ENCODE results near the gene GPR149.
"Not testable (repeated sequence)": the region's sequence is repeated elsewhere in the genome, so short reads cannot be mapped to it uniquely, and the experiment has no call there.

The GPR149 gene, protein sequence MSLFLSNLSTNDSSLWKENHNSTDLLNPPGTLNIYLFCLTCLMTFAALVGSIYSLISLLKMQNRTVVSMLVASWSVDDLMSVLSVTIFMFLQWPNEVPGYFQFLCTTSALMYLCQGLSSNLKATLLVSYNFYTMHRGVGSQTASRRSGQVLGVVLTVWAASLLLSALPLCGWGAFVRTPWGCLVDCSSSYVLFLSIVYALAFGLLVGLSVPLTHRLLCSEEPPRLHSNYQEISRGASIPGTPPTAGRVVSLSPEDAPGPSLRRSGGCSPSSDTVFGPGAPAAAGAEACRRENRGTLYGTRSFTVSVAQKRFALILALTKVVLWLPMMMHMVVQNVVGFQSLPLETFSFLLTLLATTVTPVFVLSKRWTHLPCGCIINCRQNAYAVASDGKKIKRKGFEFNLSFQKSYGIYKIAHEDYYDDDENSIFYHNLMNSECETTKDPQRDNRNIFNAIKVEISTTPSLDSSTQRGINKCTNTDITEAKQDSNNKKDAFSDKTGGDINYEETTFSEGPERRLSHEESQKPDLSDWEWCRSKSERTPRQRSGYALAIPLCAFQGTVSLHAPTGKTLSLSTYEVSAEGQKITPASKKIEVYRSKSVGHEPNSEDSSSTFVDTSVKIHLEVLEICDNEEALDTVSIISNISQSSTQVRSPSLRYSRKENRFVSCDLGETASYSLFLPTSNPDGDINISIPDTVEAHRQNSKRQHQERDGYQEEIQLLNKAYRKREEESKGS

DNA sequence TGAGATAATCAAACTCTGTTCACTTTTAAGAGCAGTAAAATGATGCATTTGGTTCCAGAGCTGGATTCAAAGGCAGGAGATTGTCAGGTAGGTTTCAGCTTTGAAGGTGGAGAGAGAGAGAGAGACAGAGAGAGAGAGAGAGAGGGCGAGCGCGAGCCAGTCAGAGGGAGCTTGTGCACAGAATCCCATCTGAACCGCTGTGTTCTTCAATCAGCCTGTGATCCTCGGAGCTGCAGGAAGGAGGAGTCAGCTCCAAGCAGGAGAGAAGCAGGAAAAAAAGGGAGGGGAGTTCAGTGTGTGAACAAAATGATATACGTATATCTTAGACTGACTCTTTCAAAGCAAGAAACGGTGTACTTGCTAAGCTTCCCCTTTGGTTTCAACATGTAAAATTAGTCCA, at the start of gene GPR149:
Gene GPR149 (minus strand): TSS at position 177 of the 400 bp plus-strand sequence. CDS start 575 bp downstream, outside the sequence.
- no peak for DNase-seq

- DNase-seq = no peak
Measured at GRCh38 chr3:154473769-154474168, 43.8 kb upstream of the GPR149 start.

DNA sequence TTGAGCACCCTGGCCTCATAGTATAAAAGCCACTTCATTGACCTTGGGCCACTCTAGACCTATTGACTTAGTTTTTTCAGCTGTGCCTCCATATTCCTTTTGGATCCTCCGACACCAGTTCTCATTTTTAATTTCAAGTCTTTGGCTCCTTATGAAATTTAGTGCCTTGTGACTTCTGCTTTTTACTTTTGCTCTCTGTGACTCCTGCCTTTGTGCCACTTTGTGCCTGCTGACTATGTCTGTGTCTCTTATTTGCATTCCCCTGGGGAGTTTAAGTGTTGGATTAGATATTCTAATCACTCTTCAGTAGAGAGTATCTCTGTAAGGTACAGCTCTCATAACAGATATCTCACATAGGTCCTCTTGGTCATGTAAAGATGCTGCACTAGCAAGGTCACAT, 39.6 kb upstream of the GPR149 start:
- no peak for DNase-seq

DNA sequence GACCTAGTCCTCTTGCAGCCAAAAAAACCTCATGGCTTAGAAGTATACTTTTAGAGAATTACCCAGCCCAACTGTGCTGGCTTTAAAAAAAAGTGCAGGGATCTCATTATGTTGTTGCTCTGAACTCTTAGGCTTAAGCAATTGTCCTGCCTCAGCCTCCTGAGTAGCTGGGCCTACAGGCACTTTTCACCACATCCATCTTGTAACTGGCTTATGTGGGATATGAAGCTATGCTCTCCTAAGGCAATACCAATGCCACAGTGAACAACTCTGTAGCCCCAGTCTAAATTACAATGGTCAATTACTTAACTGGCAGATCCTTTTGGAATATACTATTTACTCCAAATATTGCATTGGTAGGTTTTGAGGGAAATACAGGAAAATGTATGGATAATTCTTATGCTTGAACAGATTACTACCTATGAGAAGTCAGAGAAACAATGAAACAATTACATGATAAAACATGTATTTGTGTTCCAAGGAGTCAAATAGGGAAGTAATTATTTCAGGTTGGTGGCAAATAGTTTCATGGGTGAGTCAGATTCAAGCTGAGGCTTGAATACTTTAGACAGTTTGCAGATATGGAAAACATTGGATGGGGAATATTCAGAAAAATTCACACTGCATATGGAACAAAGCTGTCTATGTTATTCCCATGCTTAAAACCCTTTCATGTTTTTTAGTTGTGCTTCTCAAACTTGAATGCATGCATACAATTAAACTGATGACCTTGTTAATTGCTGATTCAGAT, 34.6 kb upstream of the GPR149 start:
- DNase-seq = no peak

DNA sequence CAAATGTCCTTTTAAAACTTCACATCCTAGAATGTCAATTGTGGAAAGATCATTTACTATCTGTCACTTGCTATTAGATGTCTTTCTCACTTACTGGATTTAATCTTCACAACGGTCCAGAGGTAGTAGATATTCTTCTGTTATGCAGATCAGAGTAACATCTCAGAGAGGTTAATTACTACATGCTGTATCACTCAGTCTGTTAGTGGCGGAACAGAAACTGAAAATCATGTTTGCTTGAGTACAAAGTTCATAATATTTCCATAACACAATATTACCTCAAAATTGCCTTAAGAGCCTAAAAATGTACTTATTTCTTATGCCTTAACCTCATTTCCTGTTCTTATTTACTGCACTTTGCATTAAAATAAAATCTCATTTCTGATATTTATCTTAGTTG, 28.6 kb upstream of the GPR149 start:
- no peak for DNase-seq

- DNase-seq = not testable (repeated sequence)
Measured at GRCh38 chr3:154439081-154439480, 9.1 kb upstream of the GPR149 start.

GRCh38 chr3:154431043-154431442, 1.1 kb upstream of the GPR149 start:
- DNase-seq = no peak

DNA sequence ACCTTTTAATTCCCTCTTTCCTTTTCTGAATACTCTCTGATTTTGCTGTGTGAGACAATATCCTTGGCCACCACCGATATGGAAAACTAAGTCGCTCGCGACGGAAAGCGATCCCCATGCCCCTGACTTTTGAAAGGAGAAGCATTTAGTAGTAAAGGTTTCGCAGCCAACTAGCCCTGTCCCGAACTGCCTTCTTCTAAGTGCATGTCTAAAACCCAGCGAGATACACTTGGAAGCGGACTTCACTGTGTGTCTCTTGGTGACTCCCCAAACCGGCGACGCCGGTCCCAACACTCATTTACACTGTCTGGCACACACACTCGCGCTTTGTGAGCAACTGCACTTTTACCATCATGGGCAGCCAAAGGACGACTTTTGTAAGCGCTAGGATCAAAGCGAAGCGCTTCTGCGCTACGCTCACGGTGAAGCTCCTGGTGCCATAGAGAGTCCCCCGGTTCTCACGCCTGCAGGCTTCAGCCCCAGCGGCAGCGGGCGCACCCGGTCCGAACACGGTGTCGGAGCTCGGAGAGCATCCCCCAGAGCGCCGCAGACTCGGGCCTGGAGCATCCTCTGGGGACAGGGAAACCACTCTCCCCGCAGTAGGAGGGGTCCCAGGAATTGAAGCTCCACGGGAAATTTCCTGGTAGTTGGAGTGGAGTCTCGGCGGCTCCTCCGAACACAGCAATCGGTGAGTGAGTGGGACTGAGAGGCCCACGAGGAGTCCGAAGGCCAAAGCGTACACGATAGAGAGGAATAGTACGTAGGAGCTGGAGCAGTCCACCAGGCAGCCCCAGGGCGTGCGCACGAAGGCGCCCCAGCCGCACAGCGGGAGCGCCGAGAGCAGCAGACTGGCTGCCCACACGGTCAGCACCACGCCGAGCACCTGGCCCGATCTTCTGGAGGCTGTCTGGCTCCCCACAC, 1.4 kb downstream of the GPR149 start:
- DNase-seq = no peak

DNA sequence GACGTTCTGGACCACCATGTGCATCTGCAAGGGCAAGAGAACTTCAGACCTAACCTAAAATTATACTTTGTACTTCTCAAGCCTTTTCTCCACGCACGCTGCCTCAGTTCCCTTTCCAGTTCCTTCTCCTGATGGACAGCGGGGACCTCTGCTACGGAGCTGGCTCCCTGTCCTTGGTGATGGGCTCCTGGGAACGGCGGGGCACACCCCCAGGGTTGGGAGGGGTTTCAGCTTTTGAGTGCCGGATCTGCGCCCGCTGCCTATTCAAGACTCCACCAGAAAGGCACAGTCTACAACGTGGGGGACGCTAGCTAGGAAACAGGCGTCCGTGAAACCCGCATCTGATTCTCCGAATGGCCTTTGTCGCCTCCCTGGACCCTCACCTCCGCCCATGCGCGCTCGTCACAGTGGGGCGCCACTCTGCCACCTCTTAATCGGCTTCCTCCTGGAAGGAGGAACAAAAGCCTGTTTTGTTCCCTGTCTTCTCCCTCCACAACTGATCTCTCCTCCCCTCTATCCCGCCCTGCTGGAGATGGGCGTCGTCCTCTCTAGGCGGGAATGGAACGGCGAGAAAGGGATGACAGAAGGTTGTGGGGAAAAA, 2.2 kb downstream of the GPR149 start:
- no peak for DNase-seq

DNA sequence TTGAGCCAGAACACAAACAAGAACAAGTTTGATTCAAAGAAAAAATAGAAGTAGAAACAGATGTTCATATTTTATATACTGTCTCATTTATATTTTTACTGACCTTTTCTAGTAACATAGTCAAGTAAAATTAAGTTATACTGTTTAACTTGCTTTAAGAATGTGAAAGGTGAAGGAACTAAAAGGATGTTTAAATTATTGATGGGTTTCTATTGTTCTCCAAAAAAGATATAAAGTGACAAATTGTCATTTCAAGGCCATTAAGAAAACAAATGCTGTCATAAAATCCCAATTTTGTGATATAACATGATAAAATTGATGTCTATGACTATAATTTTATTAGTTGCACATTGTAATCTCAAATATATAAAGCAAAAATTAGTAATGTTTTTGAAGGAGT, 7.3 kb downstream of the GPR149 start:
- DNase-seq = no peak

- no peak for DNase-seq
Measured at GRCh38 chr3:154421083-154421482, 8.9 kb downstream of the GPR149 start.

- DNase-seq = no peak
Measured at GRCh38 chr3:154398084-154398967, 31.7 kb downstream of the GPR149 start.

DNA sequence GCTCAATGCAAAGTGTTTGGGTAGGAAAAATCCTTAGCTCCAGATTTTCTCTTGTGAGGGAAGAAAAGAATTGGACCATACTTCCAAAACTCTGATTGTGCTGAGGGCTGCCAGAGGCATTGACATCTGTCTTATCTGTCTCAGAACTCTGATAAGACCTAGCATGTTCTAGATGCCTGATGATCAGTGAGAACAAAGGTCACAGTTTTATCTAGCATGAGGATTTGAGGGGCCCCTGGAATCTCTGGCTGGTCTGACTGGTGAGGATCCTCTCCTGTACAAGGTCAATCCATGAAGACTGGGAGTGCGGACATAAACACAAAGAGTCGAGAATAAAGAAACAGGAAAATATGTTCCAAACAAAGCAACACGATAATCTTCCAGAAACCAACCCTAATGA, 40.1 kb downstream of the GPR149 start:
- no peak for DNase-seq

GRCh38 chr3:154384479-154384878, 45.5 kb downstream of the GPR149 start:
- no peak for DNase-seq

GRCh38 chr3:154378311-154378710, 51.7 kb downstream of the GPR149 start:
- DNase-seq = no peak

GRCh38 chr3:154367221-154367620, 62.8 kb downstream of the GPR149 start:
- DNase-seq = no peak

DNA sequence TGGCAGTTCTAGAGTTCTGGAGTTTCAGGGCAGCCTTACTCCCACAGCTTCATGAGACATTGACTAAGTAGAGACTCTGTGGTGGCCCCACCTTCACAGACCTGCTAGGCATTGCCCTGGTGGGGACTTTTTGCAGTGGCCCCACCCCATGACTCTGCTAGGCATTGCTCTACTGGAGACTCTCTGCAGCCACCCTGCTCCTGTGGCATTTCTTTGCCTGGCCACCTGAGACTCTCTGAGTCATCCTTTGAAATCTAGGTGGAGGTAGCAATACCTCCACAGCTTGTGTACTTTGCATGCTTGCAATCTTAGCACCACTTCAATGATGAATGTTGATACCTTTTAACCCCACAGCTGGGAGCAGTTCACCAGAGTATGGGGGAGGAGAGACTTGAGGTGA, 65.1 kb downstream of the GPR149 start:
- DNase-seq = no peak

- no peak for DNase-seq
Measured at GRCh38 chr3:154361099-154361498, 68.9 kb downstream of the GPR149 start.

DNA sequence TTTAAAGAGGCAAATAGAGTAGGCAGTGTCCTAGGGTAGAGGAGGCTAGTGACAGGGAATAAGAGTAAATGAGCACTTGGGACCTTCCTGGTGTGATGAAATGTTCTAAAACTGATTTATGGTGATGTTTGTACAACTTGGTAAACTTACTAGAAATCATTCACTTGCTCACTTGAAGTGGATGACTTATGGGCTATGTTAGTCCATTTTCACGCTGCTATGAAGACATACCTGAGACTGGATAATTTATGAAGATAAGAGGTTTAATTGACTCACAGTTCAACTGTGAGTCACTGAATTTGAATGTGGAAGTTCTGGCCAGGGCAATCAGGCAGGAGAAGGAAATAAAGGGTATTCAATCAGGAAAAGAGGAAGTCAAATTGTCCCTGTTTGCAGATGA, 74.0 kb downstream of the GPR149 start:
- DNase-seq = no peak

DNA sequence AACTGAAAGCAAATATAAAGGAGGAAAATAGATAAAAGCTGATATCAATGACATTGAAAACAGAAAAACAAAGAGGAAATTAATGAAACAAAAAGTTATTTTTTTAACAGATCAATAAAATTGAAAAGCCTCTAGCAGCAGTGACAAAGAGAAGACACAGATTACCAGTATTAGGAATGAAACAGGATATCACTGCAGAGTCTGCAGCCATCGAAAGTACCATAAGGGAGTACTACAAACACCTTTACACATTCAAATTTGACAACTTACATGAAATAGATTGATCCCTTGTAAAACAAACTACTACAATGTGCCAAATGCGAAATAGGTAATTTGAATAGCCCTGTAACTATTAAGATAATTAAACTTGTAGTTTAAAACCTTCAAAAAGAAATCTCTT, 80.8 kb downstream of the GPR149 start:
- DNase-seq = no peak

Data from CD4-positive, alpha-beta T cell treated with Interleukin-17A for 1 hour (primary cell).